KMS-11 (cell line): ENCODE data around the gene ITGA11.

Experiments used
- H2AFZ ChIP-seq: fragments of 200-600 bp; sonication (generic); 2 replicates; pipeline ENCODE4 v1.6.1; 2016; ENCODE audit warnings: antibody characterized with exemption, mixed run types, low read depth
- H3K27ac ChIP-seq: fragments of 200-600 bp; sonication (generic); 2 replicates; pipeline ENCODE4 v1.6.1; 2016; ENCODE audit warnings: mild to moderate bottlenecking, mixed run types
- H3K27me3 ChIP-seq: fragments of 200-600 bp; sonication (generic); 2 replicates; pipeline ENCODE4 v1.6.1; 2017; ENCODE audit warnings: mild to moderate bottlenecking, low read depth, mixed run types, moderate library complexity; ENCODE audit not compliant: insufficient read depth
- H3K36me3 ChIP-seq: fragments of 200-600 bp; sonication (generic); 2 replicates; pipeline ENCODE4 v1.6.1; 2017; ENCODE audit warnings: mild to moderate bottlenecking, mixed run types; ENCODE audit not compliant: insufficient read depth
- H3K4me1 ChIP-seq: fragments of 200-600 bp; sonication (generic); 2 replicates; pipeline ENCODE4 v1.6.1; 2016; ENCODE audit warnings: mild to moderate bottlenecking, low read depth, mixed run types; ENCODE audit not compliant: poor library complexity, severe bottlenecking
- H3K4me2 ChIP-seq: fragments of 200-600 bp; sonication (generic); 2 replicates; pipeline ENCODE4 v1.7.0; 2016; ENCODE audit warnings: mild to moderate bottlenecking, mixed run types
- H3K4me3 ChIP-seq: fragments of 200-600 bp; sonication (generic); IDR thresholded peaks from 2 replicates; pipeline ENCODE4 v1.6.1; 2017; ENCODE audit warnings: low read depth, low read length, mixed read lengths; ENCODE audit not compliant: insufficient read depth
- H3K79me2 ChIP-seq: fragments of 200-600 bp; sonication (generic); 2 replicates; pipeline ENCODE4 v1.6.1; 2016; ENCODE audit warnings: low read depth, mixed run types; ENCODE audit not compliant: insufficient read depth
- H3K9ac ChIP-seq: fragments of 200-600 bp; sonication (generic); 2 replicates; pipeline ENCODE4 v1.6.1; 2016; ENCODE audit warnings: mild to moderate bottlenecking, mixed run types
- H4K20me1 ChIP-seq: fragments of 200-600 bp; sonication (generic); 2 replicates; pipeline ENCODE4 v1.6.1; 2016; ENCODE audit warnings: mild to moderate bottlenecking, mixed run types; ENCODE audit not compliant: insufficient read depth
- TF ChIP-seq, protein P1 (sequence below): fragments of 200-600 bp; sonication (generic); conservative IDR thresholded peaks from 2 replicates; pipeline ENCODE4 v1.6.1; 2017; ENCODE audit warnings: low read depth, mild to moderate bottlenecking, antibody characterized with exemption, low read length, moderate library complexity, mixed read lengths

Gene ITGA11

GRCh38 chr15:68435966-68436365, 4.0 kb upstream of the ITGA11 start:
- H2AFZ ChIP-seq = no peak overlapping the region
- TF ChIP-seq, protein P1, sequence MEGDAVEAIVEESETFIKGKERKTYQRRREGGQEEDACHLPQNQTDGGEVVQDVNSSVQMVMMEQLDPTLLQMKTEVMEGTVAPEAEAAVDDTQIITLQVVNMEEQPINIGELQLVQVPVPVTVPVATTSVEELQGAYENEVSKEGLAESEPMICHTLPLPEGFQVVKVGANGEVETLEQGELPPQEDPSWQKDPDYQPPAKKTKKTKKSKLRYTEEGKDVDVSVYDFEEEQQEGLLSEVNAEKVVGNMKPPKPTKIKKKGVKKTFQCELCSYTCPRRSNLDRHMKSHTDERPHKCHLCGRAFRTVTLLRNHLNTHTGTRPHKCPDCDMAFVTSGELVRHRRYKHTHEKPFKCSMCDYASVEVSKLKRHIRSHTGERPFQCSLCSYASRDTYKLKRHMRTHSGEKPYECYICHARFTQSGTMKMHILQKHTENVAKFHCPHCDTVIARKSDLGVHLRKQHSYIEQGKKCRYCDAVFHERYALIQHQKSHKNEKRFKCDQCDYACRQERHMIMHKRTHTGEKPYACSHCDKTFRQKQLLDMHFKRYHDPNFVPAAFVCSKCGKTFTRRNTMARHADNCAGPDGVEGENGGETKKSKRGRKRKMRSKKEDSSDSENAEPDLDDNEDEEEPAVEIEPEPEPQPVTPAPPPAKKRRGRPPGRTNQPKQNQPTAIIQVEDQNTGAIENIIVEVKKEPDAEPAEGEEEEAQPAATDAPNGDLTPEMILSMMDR = no peak
- no peaks in the 10 kb centered on the region for H4K20me1 ChIP-seq
- no peaks in the 10 kb centered on the region for H3K36me3 ChIP-seq
- H3K4me1 ChIP-seq = no peaks in the 10 kb centered on the region
- no peaks in the 10 kb centered on the region for H3K27me3 ChIP-seq
- no peak overlapping the region for H3K9ac ChIP-seq
- H3K27ac ChIP-seq = no peak overlapping the region
- no peak overlapping the region for H3K4me3 ChIP-seq
- H3K4me2 ChIP-seq = no peak overlapping the region
- H3K79me2 ChIP-seq = no peaks in the 10 kb centered on the region

- Histone ChIP-seq H3K4me2 (no peak overlapping the region), H4K20me1 (no peaks in the 10 kb centered on the region), H3K9ac (no peak overlapping the region), H3K36me3 (no peaks in the 10 kb centered on the region), H3K4me3 (no peak overlapping the region), H3K79me2 (no peaks in the 10 kb centered on the region), H3K27ac (no peak overlapping the region), H3K4me1 (no peaks in the 10 kb centered on the region), H2AFZ (no peak overlapping the region), H3K27me3 (no peaks in the 10 kb centered on the region)
- TF ChIP-seq, protein P1 = no peak
Observed at GRCh38 chr15:68434021-68434420, 2.1 kb upstream of the ITGA11 start.

DNA sequence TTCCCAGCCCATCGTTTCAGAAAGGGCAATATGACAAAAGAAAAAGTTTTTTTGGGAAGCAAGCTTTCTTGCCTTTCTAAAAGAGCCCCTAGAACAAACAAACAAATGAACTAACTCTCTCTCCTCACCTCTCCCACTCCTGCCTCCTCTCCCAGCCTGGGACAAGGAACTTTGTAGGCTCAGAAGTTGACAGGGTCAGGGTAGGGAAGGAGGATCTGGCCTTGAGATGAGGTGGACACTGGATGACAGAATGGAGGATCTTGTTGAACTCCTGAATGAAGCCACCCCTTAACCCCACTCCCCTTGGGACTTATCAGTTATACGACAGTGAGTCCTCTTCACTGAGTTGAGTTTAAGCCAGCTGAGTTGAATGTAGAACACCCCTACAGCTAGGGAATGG, 1.6 kb upstream of the ITGA11 start:
- no peaks in the 10 kb centered on the region for H3K27me3 ChIP-seq
- H3K4me2 ChIP-seq = no peak overlapping the region

GRCh38 chr15:68432441-68433064, 590 bp upstream of the ITGA11 start:
- H2AFZ ChIP-seq = no peak overlapping the region
- H3K79me2 ChIP-seq = no peaks in the 10 kb centered on the region
- TF ChIP-seq, protein P1 = no peak
- no peak overlapping the region for H3K9ac ChIP-seq
- no peaks in the 10 kb centered on the region for H4K20me1 ChIP-seq
- no peaks in the 10 kb centered on the region for H3K36me3 ChIP-seq
- no peak overlapping the region for H3K4me3 ChIP-seq
- H3K27me3 ChIP-seq = no peaks in the 10 kb centered on the region
- no peak overlapping the region for H3K4me2 ChIP-seq
- no peaks in the 10 kb centered on the region for H3K4me1 ChIP-seq
- no peak overlapping the region for H3K27ac ChIP-seq

More for the DNA sequence above, 1.6 kb upstream of the ITGA11 start:
- Histone ChIP-seq H3K27ac (no peak overlapping the region), H3K4me1 (no peaks in the 10 kb centered on the region), H3K9ac (no peak overlapping the region), H2AFZ (no peak overlapping the region), H3K4me3 (no peak overlapping the region), H3K79me2 (no peaks in the 10 kb centered on the region), H4K20me1 (no peaks in the 10 kb centered on the region), H3K36me3 (no peaks in the 10 kb centered on the region)
- TF ChIP-seq, protein P1 = no peak
